C1 segment of cervical spinal cord (tissue), 14 donors: ENCODE data around the gene KCNF1.

Source experiments
- DNase-seq, 14 donors: peaks; one replicate each; lab custom pipeline; 2025; lab: John Stamatoyannopoulos, UW

Gene KCNF1

GRCh38 chr2:10911291-10912075 is at the start of gene KCNF1:
KCNF1 (plus strand) TSS chr2:10911934; CDS start chr2:10912427, 493 bp downstream.
- DNase-seq, result no peak

GRCh38 chr2:10862330-10862729 is 49.4 kb upstream of the KCNF1 start:
- DNase-seq, result no peak

- DNase-seq, result no peak
Observed at GRCh38 chr2:10863047-10863446, 48.7 kb upstream of the KCNF1 start.

DNA sequence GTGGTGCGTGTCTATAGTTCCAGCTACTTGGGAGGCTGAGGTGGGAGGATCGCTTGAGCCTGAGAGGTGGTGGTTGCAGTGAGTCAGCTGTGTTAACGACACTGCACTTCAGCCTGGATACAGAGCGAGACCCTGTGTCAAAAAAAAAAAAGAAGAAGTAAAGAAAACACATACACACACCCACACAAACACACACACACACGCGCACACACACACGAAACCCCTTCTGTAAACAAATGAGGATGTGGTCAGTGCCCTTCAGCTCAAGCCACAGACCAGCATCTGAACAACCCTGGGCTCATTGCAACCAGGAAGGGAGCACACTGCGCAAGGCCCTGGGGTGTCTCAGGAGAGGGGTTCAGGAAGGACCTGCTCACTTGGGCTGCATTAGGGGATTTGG is 47.9 kb upstream of the KCNF1 start:
- peak in 4 of 14 donors; percentile 13 to 32 (median 28) for DNase-seq

- no peak for DNase-seq
Observed at GRCh38 chr2:10864251-10864650, 47.5 kb upstream of the KCNF1 start.

- peak in 1 of 14 donors; percentile 60 for DNase-seq
Observed at GRCh38 chr2:10864861-10865636, 46.7 kb upstream of the KCNF1 start.

GRCh38 chr2:10865841-10866240 is 45.9 kb upstream of the KCNF1 start:
- no peak for DNase-seq

- DNase-seq, result no peak
Observed at GRCh38 chr2:10867692-10868420, 43.9 kb upstream of the KCNF1 start.

DNA sequence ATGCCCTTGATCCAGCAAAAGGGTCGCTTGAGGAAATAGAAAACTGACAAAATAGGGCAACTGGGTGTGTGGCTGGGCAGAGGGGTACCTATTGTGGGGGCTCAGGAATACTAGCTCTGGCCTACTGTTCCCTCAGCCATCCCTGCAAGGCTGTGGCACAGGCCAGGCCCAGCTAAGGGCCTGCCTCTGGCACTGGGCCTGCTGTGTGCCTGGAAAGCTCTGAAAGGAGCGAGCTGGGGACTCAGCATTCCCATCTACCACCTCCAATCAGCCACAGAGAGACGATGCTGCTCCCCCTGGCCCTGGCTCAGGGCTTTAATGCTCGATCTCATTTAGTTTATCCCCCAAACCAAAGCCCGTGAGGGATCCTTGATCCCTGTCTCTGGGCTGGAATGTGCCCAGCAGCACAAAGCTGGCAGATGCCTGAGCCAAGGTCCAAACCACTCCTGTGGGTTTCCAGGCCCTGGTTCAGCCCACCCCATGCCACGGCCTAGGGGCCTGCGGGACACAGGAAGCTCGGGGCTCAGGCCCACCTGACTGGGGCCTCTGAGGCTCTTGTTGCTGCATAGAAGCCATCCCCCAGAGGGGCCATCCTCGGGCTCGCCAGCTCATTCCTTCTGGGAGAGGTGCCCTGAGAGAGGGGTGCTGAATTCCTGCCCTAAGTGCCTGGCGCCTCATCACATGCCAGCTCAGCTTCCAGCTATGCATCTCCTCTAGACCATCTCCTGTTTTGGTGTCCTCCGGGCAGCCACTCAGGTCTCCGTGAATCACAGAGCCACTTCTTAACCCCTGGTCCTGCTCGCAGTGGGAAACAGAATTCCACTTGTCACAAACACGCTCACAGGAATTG is 43.0 kb upstream of the KCNF1 start:
- DNase-seq, result no peak

- no peak for DNase-seq
Observed at GRCh38 chr2:10871978-10872377, 39.8 kb upstream of the KCNF1 start.

- DNase-seq, result no peak
Observed at GRCh38 chr2:10873171-10873570, 38.6 kb upstream of the KCNF1 start.

- DNase-seq, result no peak
Observed at GRCh38 chr2:10873790-10874437, 37.8 kb upstream of the KCNF1 start.

DNA sequence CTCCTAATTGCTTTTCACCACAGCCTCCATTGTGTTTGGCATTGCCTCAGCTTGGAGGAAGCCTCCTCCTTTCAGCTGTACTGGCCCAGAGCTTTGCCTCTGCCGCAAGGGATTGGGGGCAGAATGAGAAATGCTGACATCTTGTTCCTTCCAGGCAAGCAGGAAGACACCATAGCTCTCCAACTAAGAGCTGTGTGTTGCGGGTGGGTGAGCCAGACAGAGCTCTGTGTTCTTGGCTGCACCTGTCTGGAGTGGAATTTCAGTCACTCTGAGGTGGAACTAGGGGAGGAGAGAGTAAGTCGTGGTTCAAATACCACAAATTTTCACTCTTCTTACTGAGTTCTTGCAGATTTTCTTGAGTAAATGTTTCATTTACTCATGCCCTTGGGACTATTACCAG is 36.6 kb upstream of the KCNF1 start:
- DNase-seq, result no peak

- DNase-seq, result no peak
Observed at GRCh38 chr2:10876394-10876793, 35.3 kb upstream of the KCNF1 start.

- no peak for DNase-seq
Observed at GRCh38 chr2:10876963-10877362, 34.8 kb upstream of the KCNF1 start.

- no peak for DNase-seq
Observed at GRCh38 chr2:10877651-10878111, 34.1 kb upstream of the KCNF1 start.

DNA sequence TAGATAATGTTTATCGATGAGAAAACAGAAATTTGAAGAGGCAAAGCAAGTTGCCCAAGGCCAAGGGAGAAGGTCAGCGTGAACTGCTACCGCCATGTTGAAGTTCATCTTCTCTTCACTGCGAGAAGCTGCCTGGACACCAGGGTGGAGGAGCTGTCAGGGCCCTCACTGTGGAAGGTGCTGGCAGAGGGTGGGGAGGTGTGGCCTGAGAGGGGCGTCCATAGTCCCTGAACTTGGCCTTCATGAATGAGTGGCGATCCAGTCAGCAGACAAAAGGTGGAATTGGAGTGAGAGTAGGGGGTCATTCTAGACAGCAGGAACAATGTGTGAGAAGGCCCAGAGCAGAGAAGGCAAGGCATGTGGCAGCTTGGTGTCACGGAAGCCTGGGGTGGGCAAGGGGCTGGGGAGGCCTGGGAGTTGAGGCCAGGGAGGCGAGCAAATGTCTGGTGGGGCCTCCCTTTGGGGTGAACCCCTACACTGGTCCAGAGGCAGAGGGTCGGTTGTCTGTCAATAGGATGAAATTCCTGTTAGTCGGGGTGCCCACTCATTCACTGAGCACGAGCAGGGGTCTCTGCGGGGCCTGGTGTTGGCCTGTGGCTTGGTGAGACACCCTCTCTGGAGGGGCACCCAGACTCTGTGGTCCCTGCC is 33.3 kb upstream of the KCNF1 start:
- DNase-seq, result no peak

- no peak for DNase-seq
Observed at GRCh38 chr2:10879159-10879558, 32.6 kb upstream of the KCNF1 start.

GRCh38 chr2:10879624-10880585 is 31.8 kb upstream of the KCNF1 start:
- DNase-seq, result no peak
